Measurements from ENCODE around the gene PLXDC2. TPM values are rescaled to one million over a fixed set of nuclear protein-coding genes. Genes with fewer than 3 reads are reported as not detected.
"Not testable (repeated sequence)": the region's sequence is repeated elsewhere in the genome, so short reads cannot be mapped to it uniquely, and the experiment has no call there.

PLXDC2 gene
- total RNA-seq, 6 donors from 2014 or later = 39.0 to 129 (median 68.0) TPM

GRCh38 chr10:20185116-20185515 is 368.9 kb downstream of the PLXDC2 start:
- Histone ChIP-seq H3K9me3 (no peaks in the 10 kb centered on the region), H3K27ac (no peak overlapping the region), H3K4me1 (no peaks in the 10 kb centered on the region), H3K27me3 (no peaks in the 10 kb centered on the region), H3K36me3 (no peaks in the 10 kb centered on the region), H3K4me3 (no peak overlapping the region)
- ATAC-seq (ENCODE audit: low FRiP score in 2 of 2) (no peak), DNase-seq (no peak)
- TF ChIP-seq POLR2A (IDR thresholded peaks at IDR 0.05) (no peak), EP300 (IDR thresholded peaks at IDR 0.05) (no peak), POLR2AphosphoS5 (IDR thresholded peaks at IDR 0.05) (no peak)
- TF ChIP-seq, protein P1, sequence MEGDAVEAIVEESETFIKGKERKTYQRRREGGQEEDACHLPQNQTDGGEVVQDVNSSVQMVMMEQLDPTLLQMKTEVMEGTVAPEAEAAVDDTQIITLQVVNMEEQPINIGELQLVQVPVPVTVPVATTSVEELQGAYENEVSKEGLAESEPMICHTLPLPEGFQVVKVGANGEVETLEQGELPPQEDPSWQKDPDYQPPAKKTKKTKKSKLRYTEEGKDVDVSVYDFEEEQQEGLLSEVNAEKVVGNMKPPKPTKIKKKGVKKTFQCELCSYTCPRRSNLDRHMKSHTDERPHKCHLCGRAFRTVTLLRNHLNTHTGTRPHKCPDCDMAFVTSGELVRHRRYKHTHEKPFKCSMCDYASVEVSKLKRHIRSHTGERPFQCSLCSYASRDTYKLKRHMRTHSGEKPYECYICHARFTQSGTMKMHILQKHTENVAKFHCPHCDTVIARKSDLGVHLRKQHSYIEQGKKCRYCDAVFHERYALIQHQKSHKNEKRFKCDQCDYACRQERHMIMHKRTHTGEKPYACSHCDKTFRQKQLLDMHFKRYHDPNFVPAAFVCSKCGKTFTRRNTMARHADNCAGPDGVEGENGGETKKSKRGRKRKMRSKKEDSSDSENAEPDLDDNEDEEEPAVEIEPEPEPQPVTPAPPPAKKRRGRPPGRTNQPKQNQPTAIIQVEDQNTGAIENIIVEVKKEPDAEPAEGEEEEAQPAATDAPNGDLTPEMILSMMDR (IDR thresholded peaks at IDR 0.05) = no peak

GRCh38 chr10:20191392-20191791 is 375.2 kb downstream of the PLXDC2 start:
- H3K27ac ChIP-seq; H3K27me3 ChIP-seq; H3K9me3 ChIP-seq; H3K4me3 ChIP-seq; ATAC-seq (ENCODE audit: low FRiP score in 2 of 2); H3K36me3 ChIP-seq; DNase-seq; H3K4me1 ChIP-seq: not testable (repeated sequence)
- WGBS, 2 donors = 61 to 78% methylated on average over 3 of the region's 3 CpGs

- no peak overlapping the region for H3K27ac ChIP-seq
- DNase-seq (no peak), ATAC-seq (ENCODE audit: low FRiP score in 2 of 2) (peak in 1 of 2 donors; percentile 86)
- no peaks in the 10 kb centered on the region for H3K4me1 ChIP-seq
- H3K9me3 ChIP-seq = no peaks in the 10 kb centered on the region
- no peaks in the 10 kb centered on the region for H3K27me3 ChIP-seq
- WGBS, 2 donors = 91 to 95% methylated on average over 6 of the region's 6 CpGs
- no peak overlapping the region for H3K4me3 ChIP-seq
- no peaks in the 10 kb centered on the region for H3K36me3 ChIP-seq
- TF ChIP-seq POLR2A (IDR thresholded peaks at IDR 0.05) = no peak
- TF ChIP-seq EP300 (IDR thresholded peaks at IDR 0.05) = no peak
- no peak for TF ChIP-seq POLR2AphosphoS5 (IDR thresholded peaks at IDR 0.05)
- TF ChIP-seq, protein P1 (IDR thresholded peaks at IDR 0.05) = no peak
These were observed 378.8 kb downstream of the PLXDC2 start for GRCh38 chr10:20195076-20195475.

- WGBS, 2 donors = 47 to 70% methylated on average over 1 of the region's 1 CpG
- TF ChIP-seq POLR2A (IDR thresholded peaks at IDR 0.05) (no peak), POLR2AphosphoS5 (IDR thresholded peaks at IDR 0.05) (no peak), EP300 (IDR thresholded peaks at IDR 0.05) (no peak)
- TF ChIP-seq, protein P1 (IDR thresholded peaks at IDR 0.05) = no peak
- no peaks in the 10 kb centered on the region for H3K9me3 ChIP-seq
- no peak overlapping the region for H3K4me3 ChIP-seq
- no peaks in the 10 kb centered on the region for H3K36me3 ChIP-seq
- DNase-seq (no peak), ATAC-seq (ENCODE audit: low FRiP score in 2 of 2) (peak in 1 of 2 donors; percentile 49)
- no peak overlapping the region for H3K27ac ChIP-seq
- H3K4me1 ChIP-seq = no peaks in the 10 kb centered on the region
- H3K27me3 ChIP-seq = no peaks in the 10 kb centered on the region
These were observed 384.5 kb downstream of the PLXDC2 start for GRCh38 chr10:20200758-20201157.

DNA sequence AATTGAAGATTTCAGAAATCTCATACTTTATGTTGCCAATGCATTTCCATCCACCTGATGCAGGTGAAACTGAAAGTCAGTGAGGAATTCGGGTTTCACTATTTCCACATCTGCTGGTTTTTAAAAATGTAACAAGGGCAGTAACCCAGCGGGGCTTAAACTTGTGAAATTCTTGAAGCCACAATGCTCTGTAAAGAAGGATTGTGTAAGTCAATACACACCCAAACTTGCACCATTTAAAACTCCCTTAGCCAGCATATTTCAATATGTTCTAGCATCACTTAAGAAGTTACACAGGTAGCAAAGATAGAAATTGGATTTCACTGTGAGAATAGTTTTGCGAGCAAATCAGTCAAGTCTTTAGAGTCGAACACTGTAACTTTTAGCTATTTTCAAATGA is 386.1 kb downstream of the PLXDC2 start:
- ATAC-seq (ENCODE audit: low FRiP score in 2 of 2) = no peak
- 70 to 79% methylated on average over 4 of the region's 4 CpGs for WGBS, 2 donors

More for the DNA sequence above, 386.1 kb downstream of the PLXDC2 start:
- H3K4me3 ChIP-seq = no peak overlapping the region
- no peaks in the 10 kb centered on the region for H3K9me3 ChIP-seq
- TF ChIP-seq, protein P1 (IDR thresholded peaks at IDR 0.05) = no peak
- TF ChIP-seq POLR2AphosphoS5 (IDR thresholded peaks at IDR 0.05) (no peak), EP300 (IDR thresholded peaks at IDR 0.05) (no peak), POLR2A (IDR thresholded peaks at IDR 0.05) (no peak)
- no peak overlapping the region for H3K27ac ChIP-seq
- no peaks in the 10 kb centered on the region for H3K36me3 ChIP-seq
- H3K27me3 ChIP-seq = no peaks in the 10 kb centered on the region
- DNase-seq = no peak
- no peaks in the 10 kb centered on the region for H3K4me1 ChIP-seq
